NCI-H2171 (cell line): ENCODE results near the gene LTV1.

Experiments used
- DNase-seq: peaks from one replicate; lab custom pipeline; 2025; lab: John Stamatoyannopoulos, UW

The LTV1 gene

DNA sequence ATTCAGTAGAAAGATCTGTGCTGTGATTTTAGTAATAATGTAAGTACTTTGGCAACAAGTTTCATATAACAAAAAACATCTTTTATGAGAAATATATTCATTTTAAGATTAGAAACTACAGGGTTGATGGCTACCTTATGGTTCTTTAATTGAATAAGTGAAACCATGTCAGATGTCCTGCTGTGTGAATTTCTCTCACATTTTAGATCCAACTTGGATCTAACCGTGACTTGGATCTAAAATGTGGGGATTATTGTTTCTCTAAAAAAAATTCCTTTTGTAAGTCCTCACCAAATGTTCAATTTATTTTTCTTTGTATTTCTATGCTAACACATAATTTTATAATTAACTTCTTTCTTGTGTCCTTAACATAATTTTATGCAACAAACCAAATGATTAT lies 51.5 kb downstream of the LTV1 start:
- no peak for DNase-seq

DNA sequence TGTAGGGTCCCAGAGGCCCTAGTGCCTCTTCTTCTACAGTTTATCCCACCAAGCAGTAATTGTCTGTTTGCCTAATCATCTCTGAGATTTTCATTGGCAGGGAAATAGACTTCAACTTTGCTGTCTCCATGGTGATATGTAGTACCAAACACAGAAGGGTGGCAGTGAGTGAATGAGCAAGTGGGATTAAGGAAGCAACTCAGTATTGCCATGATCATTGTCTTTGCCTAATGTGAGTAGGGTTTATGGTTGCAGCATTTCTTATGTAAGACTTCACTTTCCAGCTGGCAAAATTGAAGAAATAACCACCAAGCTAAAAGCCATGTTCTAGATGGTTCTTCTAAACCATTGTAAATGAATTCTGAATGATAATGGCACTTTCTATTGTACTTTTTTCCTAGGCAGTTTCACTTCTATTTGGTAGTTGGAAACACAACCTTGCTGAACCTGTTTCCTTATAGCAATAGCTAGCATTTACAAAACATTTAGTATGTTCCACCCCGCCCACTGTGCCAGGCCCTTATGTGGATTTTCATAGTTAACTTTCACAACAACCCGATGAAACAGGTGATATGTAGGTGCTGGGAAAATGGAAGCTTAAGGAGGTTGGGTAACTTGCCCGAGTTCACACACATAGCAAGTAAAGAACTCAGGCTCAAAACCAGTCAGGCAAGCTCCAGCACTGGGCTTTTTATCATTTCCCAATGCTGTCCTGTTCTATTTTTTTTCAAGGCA lies 53.2 kb downstream of the LTV1 start:
- no peak for DNase-seq

DNA sequence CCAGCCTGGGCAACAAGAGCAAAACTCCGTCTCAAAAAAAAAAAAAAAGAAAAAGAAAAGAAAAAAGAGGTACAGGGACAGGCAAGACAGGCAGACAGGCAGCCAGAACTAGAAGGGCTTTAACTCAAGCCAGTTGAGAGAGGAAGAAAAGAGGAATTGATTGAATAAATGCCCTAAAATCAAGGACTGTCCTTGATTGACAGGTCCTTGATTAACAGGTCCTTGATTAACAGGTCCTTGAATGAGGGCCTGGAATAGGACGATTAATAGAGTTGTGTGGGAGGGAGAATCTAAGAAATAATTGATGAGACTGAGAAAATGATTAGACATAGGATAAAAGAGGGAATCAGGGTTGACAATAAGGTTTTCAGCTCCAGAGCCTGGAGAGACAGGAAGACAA lies 57.2 kb downstream of the LTV1 start:
- no peak for DNase-seq

GRCh38 chr6:143901885-143902750 lies 59.0 kb downstream of the LTV1 start:
- DNase-seq: no peak

DNA sequence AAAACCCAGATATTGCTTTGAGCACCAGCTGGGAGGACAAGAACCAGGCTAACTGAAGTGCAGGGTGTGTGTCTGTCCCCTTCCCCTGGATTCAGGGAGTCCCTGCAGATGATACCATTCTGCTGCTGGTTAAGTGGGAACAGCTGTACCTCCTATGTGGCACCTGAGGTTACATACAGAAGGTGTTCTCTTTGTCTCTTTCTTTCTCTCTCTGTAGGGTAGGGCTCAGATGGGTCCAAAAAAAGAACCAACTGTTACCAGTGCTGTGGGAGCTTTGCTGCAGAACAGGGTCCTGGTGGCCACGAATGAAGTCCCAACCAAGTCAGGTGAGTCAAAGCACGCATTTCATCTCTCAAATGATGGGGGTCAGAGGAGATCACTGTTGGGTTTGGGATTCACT lies 59.7 kb downstream of the LTV1 start:
- no peak for DNase-seq

- no peak for DNase-seq
Measured at GRCh38 chr6:143911028-143911427, 67.9 kb downstream of the LTV1 start.

GRCh38 chr6:143912671-143913070 lies 69.5 kb downstream of the LTV1 start:
- no peak for DNase-seq
